ENCODE results near the gene ASIC3.

The ASIC3 gene

GRCh38 chr7:151070574-151070960, 22.2 kb downstream of the ASIC3 start:
- in situ Hi-C loops (cut with MboI; ENCODE audit: low sequenced_read_pairs) = no loop called here

GRCh38 chr7:151071032-151071866, 22.9 kb downstream of the ASIC3 start:
- in situ Hi-C loops (cut with MboI; ENCODE audit: low sequenced_read_pairs) = no loop called here

- in situ Hi-C loops (cut with MboI; ENCODE audit: low sequenced_read_pairs) = no loop called here
Observed at GRCh38 chr7:151073990-151074389, 25.7 kb downstream of the ASIC3 start.

GRCh38 chr7:151074817-151075661, 26.7 kb downstream of the ASIC3 start:
- in situ Hi-C loops (cut with MboI; ENCODE audit: low sequenced_read_pairs) = no loop called here

- in situ Hi-C loops (cut with MboI; ENCODE audit: low sequenced_read_pairs) = no loop called here
Observed at GRCh38 chr7:151075662-151075971, 27.3 kb downstream of the ASIC3 start.

GRCh38 chr7:151075978-151076426, 27.7 kb downstream of the ASIC3 start:
- in situ Hi-C loops (cut with MboI; ENCODE audit: low sequenced_read_pairs) = no loop called here

- in situ Hi-C loops (cut with MboI; ENCODE audit: low sequenced_read_pairs) = no loop called here
Observed at GRCh38 chr7:151076863-151077704, 28.8 kb downstream of the ASIC3 start.

GRCh38 chr7:151077705-151078232, 29.4 kb downstream of the ASIC3 start:
- in situ Hi-C loops (cut with MboI; ENCODE audit: low sequenced_read_pairs) = no loop called here

GRCh38 chr7:151078233-151079040, 30.1 kb downstream of the ASIC3 start:
- in situ Hi-C loops (cut with MboI; ENCODE audit: low sequenced_read_pairs) = no loop called here

GRCh38 chr7:151079199-151079910, 31.0 kb downstream of the ASIC3 start:
- in situ Hi-C loops (cut with MboI; ENCODE audit: low sequenced_read_pairs) = no loop called here

- in situ Hi-C loops (cut with MboI; ENCODE audit: low sequenced_read_pairs) = no loop called here
Observed at GRCh38 chr7:151080067-151080521, 31.8 kb downstream of the ASIC3 start.

- in situ Hi-C loops (cut with MboI; ENCODE audit: low sequenced_read_pairs) = no loop called here
Observed at GRCh38 chr7:151080522-151081169, 32.3 kb downstream of the ASIC3 start, which contains the start of gene FASTK. Gene FASTK, minus strand, starts transcription at chr7:151080809. Its CDS starts 43 bp downstream, at chr7:151080766.

GRCh38 chr7:151081170-151082101, 33.1 kb downstream of the ASIC3 start:
- in situ Hi-C loops (cut with MboI; ENCODE audit: low sequenced_read_pairs) = no loop called here

GRCh38 chr7:151082141-151083070, 34.1 kb downstream of the ASIC3 start:
- in situ Hi-C loops (cut with MboI; ENCODE audit: low sequenced_read_pairs) = no loop called here

- in situ Hi-C loops (cut with MboI; ENCODE audit: low sequenced_read_pairs) = no loop called here
Observed at GRCh38 chr7:151083071-151083823, 34.9 kb downstream of the ASIC3 start, which contains the start of gene TMUB1. Gene TMUB1, minus strand, starts transcription at chr7:151083493. Its CDS starts 930 bp downstream, at chr7:151082563.

GRCh38 chr7:151083824-151084160, 35.5 kb downstream of the ASIC3 start:
- in situ Hi-C loops (cut with MboI; ENCODE audit: low sequenced_read_pairs) = no loop called here
